ENCODE data around the gene EEIG2. TPM values are rescaled to one million over a fixed set of nuclear protein-coding genes. Genes with fewer than 3 reads are reported as not detected.

EEIG2 gene
- total RNA-seq, 1 donor from 2014 or later: 20.0 TPM

GRCh38 chr1:108585313-108585712 is 25.4 kb downstream of the EEIG2 start:
- intact Hi-C loops (cut with DNase I): no loop called here
- peak in 1 of 2 donors; percentile 20 for ATAC-seq

GRCh38 chr1:108590441-108590840 is 30.5 kb downstream of the EEIG2 start:
- no peak for TF ChIP-seq CTCF (IDR thresholded peaks at IDR 0.05)
- H3K4me3 ChIP-seq: no peak overlapping the region
- no peaks in the 10 kb centered on the region for H3K27me3 ChIP-seq (ENCODE audit: low read depth)
- no peaks in the 10 kb centered on the region for H3K36me3 ChIP-seq
- H3K27ac ChIP-seq: peak overlapping the region; percentile 63
- no peaks in the 10 kb centered on the region for H3K9me3 ChIP-seq
- peak; percentile 20 to 24 for ATAC-seq
- intact Hi-C loops (cut with DNase I): no loop called here
- peaks cover 41% of the 10 kb centered on the region for H3K4me1 ChIP-seq
- DNase-seq: no peak

More at GRCh38 chr1:108585313-108585712, 25.4 kb downstream of the EEIG2 start:
- no peak for DNase-seq
- Histone ChIP-seq H3K36me3 (no peaks in the 10 kb centered on the region), H3K9me3 (peaks cover 8% of the 10 kb centered on the region), H3K27ac (no peak overlapping the region), H3K4me1 (peaks cover 26% of the 10 kb centered on the region), H3K27me3 (ENCODE audit: low read depth) (no peaks in the 10 kb centered on the region), H3K4me3 (no peak overlapping the region)
- no peak for TF ChIP-seq CTCF (IDR thresholded peaks at IDR 0.05)

- peaks cover 36% of the 10 kb centered on the region for H3K4me1 ChIP-seq
- no peak for TF ChIP-seq CTCF (IDR thresholded peaks at IDR 0.05)
- no peak overlapping the region for H3K4me3 ChIP-seq
- peak overlapping the region; percentile 63 for H3K27ac ChIP-seq
- no peak for DNase-seq
- H3K27me3 ChIP-seq (ENCODE audit: low read depth): no peaks in the 10 kb centered on the region
- no peaks in the 10 kb centered on the region for H3K36me3 ChIP-seq
- no peaks in the 10 kb centered on the region for H3K9me3 ChIP-seq
- intact Hi-C loops (cut with DNase I): no loop called here
- peak; percentile 74 to 82 for ATAC-seq
Measured at GRCh38 chr1:108590957-108591356, 31.1 kb downstream of the EEIG2 start.

- Histone ChIP-seq H3K9me3 (no peaks in the 10 kb centered on the region), H3K27me3 (ENCODE audit: low read depth) (no peaks in the 10 kb centered on the region), H3K4me3 (no peak overlapping the region), H3K36me3 (no peaks in the 10 kb centered on the region), H3K27ac (peak overlapping the region; percentile 63), H3K4me1 (peaks cover 36% of the 10 kb centered on the region)
- intact Hi-C loops (cut with DNase I): no loop called here
- peak; percentile 49 for DNase-seq
- ATAC-seq: peak; percentile 82 to 85
- TF ChIP-seq CTCF (IDR thresholded peaks at IDR 0.05): no peak
Measured at GRCh38 chr1:108591466-108591865, 31.6 kb downstream of the EEIG2 start.

GRCh38 chr1:108592030-108592759 is 32.3 kb downstream of the EEIG2 start:
- Histone ChIP-seq H3K4me3 (no peak overlapping the region), H3K9me3 (no peaks in the 10 kb centered on the region), H3K36me3 (no peaks in the 10 kb centered on the region), H3K27ac (peak overlapping the region; percentile 63), H3K27me3 (ENCODE audit: low read depth) (no peaks in the 10 kb centered on the region), H3K4me1 (peaks cover 36% of the 10 kb centered on the region)
- peak; percentile 49 to 67 for ATAC-seq
- TF ChIP-seq CTCF (IDR thresholded peaks at IDR 0.05): no peak
- intact Hi-C loops (cut with DNase I): no loop called here
- DNase-seq: no peak

Data from lower lobe of right lung (tissue), 2 donors.